ENCODE data around the gene SERPINB10.

The SERPINB10 gene

GRCh38 chr18:63895190-63895589 lies 12.6 kb upstream of the SERPINB10 start:
- Histone ChIP-seq H3K36me3 (ENCODE audit: low read depth) (no peaks in the 10 kb centered on the region), H3K4me1 (ENCODE audit: insufficient read depth, poor library complexity, severe bottlenecking) (no peaks in the 10 kb centered on the region), H3K27me3 (ENCODE audit: insufficient read depth, poor library complexity, severe bottlenecking) (no peaks in the 10 kb centered on the region), H3K27ac (ENCODE audit: poor library complexity, severe bottlenecking) (no peak overlapping the region), H3K4me3 (ENCODE audit: severe bottlenecking) (no peak overlapping the region), H3K9me3 (ENCODE audit: severe bottlenecking) (no peaks in the 10 kb centered on the region)
- ATAC-seq (ENCODE audit: low read depth) = no peak
- DNase-seq (ENCODE audit: low spot score) = no peak
- TF ChIP-seq CTCF (IDR thresholded peaks at IDR 0.05; ENCODE audit: poor library complexity, severe bottlenecking) = no peak

- DNase-seq (ENCODE audit: low spot score) = no peak
- H3K9me3 ChIP-seq (ENCODE audit: severe bottlenecking) = no peaks in the 10 kb centered on the region
- H3K4me1 ChIP-seq (ENCODE audit: insufficient read depth, poor library complexity, severe bottlenecking) = no peaks in the 10 kb centered on the region
- no peak for ATAC-seq (ENCODE audit: low read depth)
- no peaks in the 10 kb centered on the region for H3K27me3 ChIP-seq (ENCODE audit: insufficient read depth, poor library complexity, severe bottlenecking)
- no peak for TF ChIP-seq CTCF (IDR thresholded peaks at IDR 0.05; ENCODE audit: poor library complexity, severe bottlenecking)
- no peak overlapping the region for H3K27ac ChIP-seq (ENCODE audit: poor library complexity, severe bottlenecking)
- no peak overlapping the region for H3K4me3 ChIP-seq (ENCODE audit: severe bottlenecking)
- no peaks in the 10 kb centered on the region for H3K36me3 ChIP-seq (ENCODE audit: low read depth)
Measured at GRCh38 chr18:63897072-63897471, 10.7 kb upstream of the SERPINB10 start.

- no peak for DNase-seq (ENCODE audit: low spot score)
- Histone ChIP-seq H3K27ac (ENCODE audit: poor library complexity, severe bottlenecking) (no peak overlapping the region), H3K4me3 (ENCODE audit: severe bottlenecking) (no peak overlapping the region), H3K27me3 (ENCODE audit: insufficient read depth, poor library complexity, severe bottlenecking) (no peaks in the 10 kb centered on the region), H3K9me3 (ENCODE audit: severe bottlenecking) (no peaks in the 10 kb centered on the region), H3K4me1 (ENCODE audit: insufficient read depth, poor library complexity, severe bottlenecking) (no peaks in the 10 kb centered on the region), H3K36me3 (ENCODE audit: low read depth) (no peaks in the 10 kb centered on the region)
- no peak for TF ChIP-seq CTCF (IDR thresholded peaks at IDR 0.05; ENCODE audit: poor library complexity, severe bottlenecking)
- ATAC-seq (ENCODE audit: low read depth) = no peak
Measured at GRCh38 chr18:63899206-63899605, 8.6 kb upstream of the SERPINB10 start.

GRCh38 chr18:63903851-63904570 lies 3.7 kb upstream of the SERPINB10 start:
- ATAC-seq (ENCODE audit: low read depth) (no peak), DNase-seq (ENCODE audit: low spot score) (no peak)
- Histone ChIP-seq H3K27me3 (ENCODE audit: insufficient read depth, poor library complexity, severe bottlenecking) (no peaks in the 10 kb centered on the region), H3K4me1 (ENCODE audit: insufficient read depth, poor library complexity, severe bottlenecking) (no peaks in the 10 kb centered on the region), H3K27ac (ENCODE audit: poor library complexity, severe bottlenecking) (no peak overlapping the region), H3K4me3 (ENCODE audit: severe bottlenecking) (no peak overlapping the region), H3K9me3 (ENCODE audit: severe bottlenecking) (no peaks in the 10 kb centered on the region), H3K36me3 (ENCODE audit: low read depth) (no peaks in the 10 kb centered on the region)
- no peak for TF ChIP-seq CTCF (IDR thresholded peaks at IDR 0.05; ENCODE audit: poor library complexity, severe bottlenecking)

GRCh38 chr18:63904694-63905093 lies 3.1 kb upstream of the SERPINB10 start:
- Histone ChIP-seq H3K27me3 (ENCODE audit: insufficient read depth, poor library complexity, severe bottlenecking) (no peaks in the 10 kb centered on the region), H3K27ac (ENCODE audit: poor library complexity, severe bottlenecking) (no peak overlapping the region), H3K9me3 (ENCODE audit: severe bottlenecking) (no peaks in the 10 kb centered on the region), H3K4me1 (ENCODE audit: insufficient read depth, poor library complexity, severe bottlenecking) (peaks cover 5% of the 10 kb centered on the region), H3K36me3 (ENCODE audit: low read depth) (no peaks in the 10 kb centered on the region), H3K4me3 (ENCODE audit: severe bottlenecking) (no peak overlapping the region)
- DNase-seq (ENCODE audit: low spot score) (no peak), ATAC-seq (ENCODE audit: low read depth) (no peak)
- no peak for TF ChIP-seq CTCF (IDR thresholded peaks at IDR 0.05; ENCODE audit: poor library complexity, severe bottlenecking)
